Breast epithelium (tissue), 3 donors: ENCODE measurements around the gene WFDC6.

Experiments used
- POLR2A ChIP-seq: fragments of 450-650 bp; IDR thresholded peaks from one replicate; pipeline ENCODE4 v1.6.1; 2016; ENCODE audit warnings: antibody characterized with exemption, mild to moderate bottlenecking, moderate library complexity
- TF ChIP-seq, protein P1 (sequence below), 3 donors: fragments of 450-650 bp; IDR thresholded peaks; one replicate each; pipeline ENCODE4 v1.5.1; 2016 to 2017; ENCODE audit warnings: antibody characterized with exemption in 3 of 3, mild to moderate bottlenecking in 3 of 3, moderate library complexity in 3 of 3

DNA sequence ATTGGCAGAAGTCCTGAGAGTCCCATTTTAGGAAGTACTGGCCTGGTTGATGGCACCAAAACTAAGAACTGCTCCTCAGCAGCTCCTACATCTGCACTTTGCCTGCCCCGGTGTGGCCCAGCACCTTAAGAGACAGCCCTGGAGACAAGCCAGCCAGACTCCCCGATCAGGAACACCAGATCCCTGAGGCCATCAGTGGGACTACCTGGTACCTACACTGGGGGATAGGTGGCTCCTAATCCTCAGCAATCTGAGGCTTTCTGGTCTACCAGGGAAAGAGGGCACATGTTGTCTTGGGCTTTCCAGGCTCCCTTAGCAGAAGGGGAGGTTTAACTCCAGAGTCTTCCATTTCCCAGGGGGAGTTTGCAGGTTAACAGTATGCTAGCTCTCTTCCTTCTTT is at the start of gene WFDC6:
- TF ChIP-seq, protein P1, sequence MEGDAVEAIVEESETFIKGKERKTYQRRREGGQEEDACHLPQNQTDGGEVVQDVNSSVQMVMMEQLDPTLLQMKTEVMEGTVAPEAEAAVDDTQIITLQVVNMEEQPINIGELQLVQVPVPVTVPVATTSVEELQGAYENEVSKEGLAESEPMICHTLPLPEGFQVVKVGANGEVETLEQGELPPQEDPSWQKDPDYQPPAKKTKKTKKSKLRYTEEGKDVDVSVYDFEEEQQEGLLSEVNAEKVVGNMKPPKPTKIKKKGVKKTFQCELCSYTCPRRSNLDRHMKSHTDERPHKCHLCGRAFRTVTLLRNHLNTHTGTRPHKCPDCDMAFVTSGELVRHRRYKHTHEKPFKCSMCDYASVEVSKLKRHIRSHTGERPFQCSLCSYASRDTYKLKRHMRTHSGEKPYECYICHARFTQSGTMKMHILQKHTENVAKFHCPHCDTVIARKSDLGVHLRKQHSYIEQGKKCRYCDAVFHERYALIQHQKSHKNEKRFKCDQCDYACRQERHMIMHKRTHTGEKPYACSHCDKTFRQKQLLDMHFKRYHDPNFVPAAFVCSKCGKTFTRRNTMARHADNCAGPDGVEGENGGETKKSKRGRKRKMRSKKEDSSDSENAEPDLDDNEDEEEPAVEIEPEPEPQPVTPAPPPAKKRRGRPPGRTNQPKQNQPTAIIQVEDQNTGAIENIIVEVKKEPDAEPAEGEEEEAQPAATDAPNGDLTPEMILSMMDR (IDR thresholded peaks at IDR 0.05), result no peak
- no peak for TF ChIP-seq POLR2A
